ENCODE measurements around the gene HSFX2. TPM values are rescaled to one million over a fixed set of nuclear protein-coding genes. Genes with fewer than 3 reads are reported as not detected.
"Not testable (repeated sequence)": the region's sequence is repeated elsewhere in the genome, so short reads cannot be mapped to it uniquely, and the experiment has no call there.

Gene HSFX2
- total RNA-seq, 2 experiments from 2014 or later, result not detected

DNA sequence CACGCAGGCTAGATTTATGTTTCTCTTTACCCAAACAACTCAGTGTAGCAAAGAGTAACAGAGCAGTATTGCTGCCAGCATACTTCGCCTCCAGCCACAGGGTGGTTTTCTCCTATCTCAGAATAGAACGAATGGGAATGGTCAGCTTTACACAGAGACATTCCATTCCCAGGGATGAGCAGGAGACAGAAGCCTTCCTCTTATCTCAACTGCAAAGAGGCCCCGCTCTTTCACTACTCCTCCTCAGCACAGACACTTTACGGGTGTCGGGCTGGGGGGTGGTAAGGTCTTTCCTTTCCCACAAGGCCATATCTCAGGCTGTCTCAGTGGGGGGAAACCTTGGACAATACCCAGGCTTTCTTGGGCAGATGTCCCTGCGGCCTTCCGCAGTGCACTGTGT, 31.7 kb upstream of the HSFX2 start:
- ATAC-seq; POLR2A ChIA-PET; H3K36me3 Mint-ChIP-seq (ENCODE audit: low read depth); H3K27ac Mint-ChIP-seq; H3K27me3 Mint-ChIP-seq (ENCODE audit: low read depth); DNase-seq; CTCF ChIA-PET; H3K4me3 Mint-ChIP-seq; H3K9me3 Mint-ChIP-seq (ENCODE audit: insufficient read depth): not testable (repeated sequence)
- H3K4me1 Mint-ChIP-seq (ENCODE audit: low read depth), result peaks cover 24% of the 10 kb centered on the region

DNA sequence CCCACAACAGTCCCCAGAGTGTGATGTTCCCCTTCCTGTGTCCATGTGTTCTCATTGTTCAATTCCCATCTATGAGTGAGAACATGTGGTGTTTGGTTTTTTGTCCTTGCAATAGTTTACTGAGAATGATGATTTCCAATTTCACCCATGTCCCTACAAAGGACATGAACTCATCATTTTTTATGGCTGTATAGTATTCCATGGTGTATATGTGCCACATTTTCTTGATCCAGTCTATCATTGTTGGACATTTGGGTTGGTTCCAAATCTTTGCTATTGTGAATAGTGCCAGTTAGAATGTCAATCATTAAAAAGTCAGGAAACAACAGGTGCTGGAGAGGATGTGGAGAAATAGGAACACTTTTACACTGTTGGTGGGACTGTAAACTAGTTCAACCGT, 24.5 kb upstream of the HSFX2 start:
- H3K27me3 Mint-ChIP-seq (ENCODE audit: low read depth); DNase-seq; ATAC-seq; POLR2A ChIA-PET; CTCF ChIA-PET; H3K27ac Mint-ChIP-seq; H3K9me3 Mint-ChIP-seq (ENCODE audit: insufficient read depth); H3K36me3 Mint-ChIP-seq (ENCODE audit: low read depth); H3K4me1 Mint-ChIP-seq (ENCODE audit: low read depth); H3K4me3 Mint-ChIP-seq: not testable (repeated sequence)

DNA sequence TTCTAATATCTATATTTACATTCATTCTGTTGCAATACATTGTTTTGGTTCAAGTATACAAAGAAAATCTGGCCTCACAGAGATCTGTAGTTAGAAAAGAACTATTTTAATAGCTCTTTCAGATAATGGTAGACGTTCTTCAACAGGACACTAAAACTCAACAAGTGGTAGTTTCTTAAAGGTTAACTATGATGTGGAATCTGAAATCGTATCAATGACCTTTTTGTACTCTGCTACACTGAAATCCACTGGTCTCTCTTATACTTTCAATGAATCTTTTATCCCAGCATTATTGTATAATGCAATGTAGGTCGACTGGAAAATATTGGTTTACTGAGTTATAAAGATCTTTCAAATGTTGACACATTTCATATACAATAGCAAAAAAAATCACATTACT, 23.8 kb upstream of the HSFX2 start:
- Mint-ChIP-seq H3K27ac (no peak overlapping the region), H3K36me3 (ENCODE audit: low read depth) (no peaks in the 10 kb centered on the region), H3K4me3 (no peak overlapping the region), H3K27me3 (ENCODE audit: low read depth) (no peaks in the 10 kb centered on the region), H3K4me1 (ENCODE audit: low read depth) (no peaks in the 10 kb centered on the region), H3K9me3 (ENCODE audit: insufficient read depth) (no peaks in the 10 kb centered on the region)
- ChIA-PET CTCF (no interaction called here), POLR2A (no interaction called here)
- DNase-seq (no peak), ATAC-seq (no peak)

DNA sequence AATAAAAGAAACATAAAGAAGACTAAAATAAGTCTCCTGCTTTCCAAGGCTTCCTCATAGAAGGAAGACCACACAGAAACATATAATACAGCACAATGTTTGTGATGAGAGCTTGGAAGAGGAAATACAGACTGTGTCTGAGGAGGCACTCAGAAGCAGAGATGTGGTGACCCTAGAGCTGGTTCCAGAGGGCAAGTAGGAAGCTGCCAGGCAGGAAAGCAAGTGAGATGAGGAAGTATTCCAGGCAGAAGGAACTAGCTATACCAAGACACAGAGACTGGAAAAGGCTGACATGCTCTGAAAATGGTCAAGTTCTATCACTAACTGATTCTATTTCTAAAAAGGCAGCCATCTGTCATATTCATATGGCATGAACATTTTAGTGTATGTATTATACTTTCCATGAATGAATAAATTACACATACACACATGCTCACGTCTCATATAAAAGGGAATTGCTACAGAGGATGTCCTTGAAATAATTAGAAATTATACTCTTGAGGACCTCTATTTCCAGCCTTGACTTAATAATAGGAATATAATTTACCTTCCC, 16.6 kb upstream of the HSFX2 start:
- ChIA-PET CTCF (no interaction called here), POLR2A (no interaction called here)
- Mint-ChIP-seq H3K9me3 (ENCODE audit: insufficient read depth) (no peaks in the 10 kb centered on the region), H3K4me3 (no peak overlapping the region), H3K27ac (no peak overlapping the region), H3K36me3 (ENCODE audit: low read depth) (peaks cover 2% of the 10 kb centered on the region), H3K27me3 (ENCODE audit: low read depth) (no peaks in the 10 kb centered on the region), H3K4me1 (ENCODE audit: low read depth) (no peaks in the 10 kb centered on the region)
- ATAC-seq (no peak), DNase-seq (no peak)

DNA sequence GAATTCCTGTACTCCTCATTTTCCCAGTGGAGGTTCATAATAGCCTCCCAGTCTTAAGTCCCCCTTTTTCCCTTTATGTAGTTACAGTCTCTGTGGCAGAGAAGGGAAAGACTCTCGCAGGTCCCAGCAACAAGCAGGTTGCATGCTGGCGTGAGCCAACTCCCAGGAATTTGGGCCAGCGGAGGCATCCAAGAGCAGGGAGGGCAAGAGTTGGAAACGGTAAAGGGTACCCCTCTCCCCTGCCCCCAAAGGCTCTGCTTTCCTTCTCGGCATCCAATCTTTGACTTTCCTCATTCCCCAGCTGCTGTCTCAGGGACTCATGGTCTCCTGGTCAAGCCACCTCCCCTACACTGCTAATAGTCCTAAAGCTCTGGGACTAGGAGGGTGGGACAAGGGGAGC, 15.4 kb upstream of the HSFX2 start:
- Mint-ChIP-seq H3K27me3 (ENCODE audit: low read depth) (no peaks in the 10 kb centered on the region), H3K4me3 (no peak overlapping the region), H3K27ac (no peak overlapping the region), H3K9me3 (ENCODE audit: insufficient read depth) (no peaks in the 10 kb centered on the region), H3K4me1 (ENCODE audit: low read depth) (peaks cover 3% of the 10 kb centered on the region), H3K36me3 (ENCODE audit: low read depth) (peaks cover 6% of the 10 kb centered on the region)
- ChIA-PET CTCF (no interaction called here), POLR2A (no interaction called here)
- no peak for ATAC-seq
- DNase-seq, result no peak

DNA sequence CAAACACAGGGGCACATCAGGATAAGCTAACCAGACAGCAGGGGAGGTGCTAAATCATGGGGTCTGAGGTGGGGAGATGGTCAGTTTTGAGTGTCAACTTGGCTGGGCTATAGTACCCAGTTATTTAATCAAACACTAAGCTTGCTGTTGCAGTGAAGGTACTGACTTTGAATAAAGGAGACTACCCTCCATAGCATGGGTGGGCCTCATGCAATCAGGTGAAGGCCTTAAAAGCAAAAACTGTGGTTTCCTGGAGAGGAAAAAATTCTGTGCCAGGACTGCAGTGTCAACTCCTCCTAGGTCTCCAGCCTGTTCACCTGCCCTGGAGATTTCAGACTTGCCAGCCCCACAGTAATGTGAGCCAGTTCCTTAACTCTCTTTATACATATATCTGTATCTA, 12.6 kb upstream of the HSFX2 start:
- no peak overlapping the region for H3K27ac Mint-ChIP-seq
- ChIA-PET POLR2A (no interaction called here), CTCF (no interaction called here)
- H3K36me3 Mint-ChIP-seq (ENCODE audit: low read depth), result peaks cover 7% of the 10 kb centered on the region
- ATAC-seq (no peak), DNase-seq (no peak)
- no peak overlapping the region for H3K4me3 Mint-ChIP-seq
- H3K4me1 Mint-ChIP-seq (ENCODE audit: low read depth), result peaks cover 4% of the 10 kb centered on the region
- H3K27me3 Mint-ChIP-seq (ENCODE audit: low read depth), result no peaks in the 10 kb centered on the region
- H3K9me3 Mint-ChIP-seq (ENCODE audit: insufficient read depth), result no peaks in the 10 kb centered on the region

DNA sequence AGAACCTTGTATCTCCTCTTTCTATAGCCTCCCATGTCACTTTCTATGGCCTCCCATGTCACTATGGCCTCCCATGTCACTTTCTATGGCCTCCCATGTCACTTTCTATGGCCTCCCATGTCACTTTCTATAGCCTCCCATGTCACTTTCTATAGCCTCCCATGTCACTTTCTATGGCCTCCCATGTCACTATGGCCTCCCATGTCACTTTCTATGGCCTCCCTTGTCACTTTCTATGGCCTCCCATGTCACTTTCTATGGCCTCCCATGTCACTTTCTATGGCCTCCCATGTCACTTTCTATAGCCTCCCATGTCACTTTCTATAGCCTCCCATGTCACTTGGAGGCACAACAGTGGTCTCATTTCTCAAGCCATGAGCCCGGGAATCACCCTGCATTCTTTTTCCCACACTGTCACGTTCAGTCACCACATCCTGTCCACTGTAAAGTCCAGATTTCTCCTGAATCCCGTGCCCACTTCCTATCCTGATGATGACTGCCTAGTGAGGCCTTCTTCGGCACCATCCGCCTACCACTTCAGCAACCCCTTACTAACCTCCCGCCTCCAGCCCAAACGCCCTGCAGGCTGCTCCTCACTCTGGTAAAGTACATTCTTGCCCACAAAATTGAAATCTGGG, 10.3 kb upstream of the HSFX2 start:
- CTCF ChIA-PET; H3K9me3 Mint-ChIP-seq (ENCODE audit: insufficient read depth); ATAC-seq; DNase-seq; H3K27ac Mint-ChIP-seq; H3K27me3 Mint-ChIP-seq (ENCODE audit: low read depth); H3K4me3 Mint-ChIP-seq; POLR2A ChIA-PET; H3K4me1 Mint-ChIP-seq (ENCODE audit: low read depth): not testable (repeated sequence)
- peaks cover 10% of the 10 kb centered on the region for H3K36me3 Mint-ChIP-seq (ENCODE audit: low read depth)

DNA sequence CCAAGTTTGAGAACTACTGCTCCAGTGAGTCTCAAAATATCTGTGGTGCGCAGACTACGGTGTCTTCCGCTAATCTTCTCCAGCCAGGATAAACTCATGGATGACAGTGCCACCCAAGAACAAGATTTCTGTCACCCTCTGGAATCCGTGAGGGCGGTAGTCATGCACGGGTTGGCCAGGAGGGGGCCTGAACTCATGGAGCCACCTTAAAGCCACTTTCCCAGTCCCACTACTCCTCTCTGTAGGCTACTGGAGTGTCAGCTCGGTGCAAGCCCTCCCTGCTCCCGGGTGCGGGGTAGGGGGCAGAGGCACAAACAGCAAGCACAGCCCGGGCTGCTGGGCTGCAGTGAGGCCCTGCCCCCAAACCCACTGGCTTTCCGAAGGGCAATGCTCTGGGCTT, 3.5 kb upstream of the HSFX2 start:
- ATAC-seq; CTCF ChIA-PET; H3K9me3 Mint-ChIP-seq (ENCODE audit: insufficient read depth); H3K27me3 Mint-ChIP-seq (ENCODE audit: low read depth); DNase-seq; H3K27ac Mint-ChIP-seq; H3K4me1 Mint-ChIP-seq (ENCODE audit: low read depth); POLR2A ChIA-PET; H3K4me3 Mint-ChIP-seq; H3K36me3 Mint-ChIP-seq (ENCODE audit: low read depth): not testable (repeated sequence)

DNA sequence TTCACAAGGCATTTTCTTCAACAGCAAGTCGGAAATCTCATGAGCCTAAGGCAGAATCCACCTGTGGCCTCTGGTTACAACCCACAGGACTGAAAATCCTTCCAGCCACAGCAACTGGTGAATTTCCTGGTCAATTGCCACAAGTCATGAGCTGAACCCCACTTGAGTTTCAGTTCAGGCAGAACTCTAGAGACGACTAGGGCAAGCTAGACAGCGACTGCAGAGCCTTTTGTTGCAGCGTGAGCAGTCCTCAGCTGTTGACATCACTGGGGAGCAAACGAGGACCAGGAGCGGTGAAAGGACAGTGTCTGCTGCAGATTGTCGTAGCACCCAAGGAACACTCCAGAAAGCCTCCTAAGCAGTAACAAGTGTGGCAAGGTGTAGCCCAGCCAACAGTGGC, 829 bp upstream of the HSFX2 start:
- ATAC-seq; H3K36me3 Mint-ChIP-seq (ENCODE audit: low read depth); H3K4me1 Mint-ChIP-seq (ENCODE audit: low read depth); POLR2A ChIA-PET; DNase-seq; H3K9me3 Mint-ChIP-seq (ENCODE audit: insufficient read depth); H3K27me3 Mint-ChIP-seq (ENCODE audit: low read depth); H3K4me3 Mint-ChIP-seq; H3K27ac Mint-ChIP-seq; CTCF ChIA-PET: not testable (repeated sequence)

DNA sequence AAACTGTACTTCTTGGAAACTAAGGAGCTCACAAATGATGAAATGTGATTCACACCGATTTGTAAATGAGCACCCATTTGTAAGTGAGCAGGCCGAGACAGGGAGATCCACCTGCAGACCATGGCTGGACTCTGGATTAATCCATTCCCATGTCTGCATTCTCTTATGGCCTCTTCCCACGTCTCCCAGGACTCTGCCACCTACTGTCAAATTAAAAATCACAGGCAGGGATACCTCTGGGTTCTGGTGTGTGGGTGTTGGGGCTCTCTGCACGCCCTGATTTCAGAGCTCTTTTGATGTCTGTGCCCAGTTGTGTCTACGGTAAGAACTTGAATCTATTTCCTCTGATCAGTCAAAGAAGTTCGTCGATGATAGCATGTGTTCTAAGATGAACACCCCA, 4.1 kb downstream of the HSFX2 start:
- H3K4me1 Mint-ChIP-seq (ENCODE audit: low read depth); DNase-seq; H3K4me3 Mint-ChIP-seq; ATAC-seq; H3K9me3 Mint-ChIP-seq (ENCODE audit: insufficient read depth); H3K27me3 Mint-ChIP-seq (ENCODE audit: low read depth); H3K27ac Mint-ChIP-seq; CTCF ChIA-PET; POLR2A ChIA-PET; H3K36me3 Mint-ChIP-seq (ENCODE audit: low read depth): not testable (repeated sequence)

DNA sequence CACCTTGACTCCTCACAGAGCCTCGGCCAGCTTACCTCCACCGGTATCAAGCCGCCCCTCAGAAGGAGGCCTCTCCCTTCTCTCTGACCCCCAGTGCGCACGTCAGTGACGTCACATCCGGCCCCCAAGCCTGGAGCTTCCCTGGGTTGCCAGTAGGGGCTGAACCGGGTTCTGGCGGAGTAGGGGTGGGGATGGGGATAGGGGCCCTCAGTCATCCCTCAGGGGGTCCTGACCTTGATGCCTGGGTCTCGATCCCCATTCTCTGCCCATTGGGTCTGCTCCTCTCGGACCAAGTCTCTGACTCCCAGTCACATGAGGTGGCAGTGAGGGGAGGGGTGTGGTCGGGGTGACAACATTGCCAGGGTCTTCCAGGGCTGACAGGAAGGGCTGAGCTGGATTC, 7.8 kb downstream of the HSFX2 start, which contains the start of gene MAGEA9B:
Gene MAGEA9B (minus strand): TSS at position 101 of the 400 bp plus-strand sequence. CDS start 4,280 bp downstream, outside the sequence.
- H3K4me3 Mint-ChIP-seq; H3K27ac Mint-ChIP-seq; ATAC-seq; H3K4me1 Mint-ChIP-seq (ENCODE audit: low read depth); H3K27me3 Mint-ChIP-seq (ENCODE audit: low read depth); POLR2A ChIA-PET; H3K9me3 Mint-ChIP-seq (ENCODE audit: insufficient read depth); H3K36me3 Mint-ChIP-seq (ENCODE audit: low read depth); CTCF ChIA-PET; DNase-seq: not testable (repeated sequence)

DNA sequence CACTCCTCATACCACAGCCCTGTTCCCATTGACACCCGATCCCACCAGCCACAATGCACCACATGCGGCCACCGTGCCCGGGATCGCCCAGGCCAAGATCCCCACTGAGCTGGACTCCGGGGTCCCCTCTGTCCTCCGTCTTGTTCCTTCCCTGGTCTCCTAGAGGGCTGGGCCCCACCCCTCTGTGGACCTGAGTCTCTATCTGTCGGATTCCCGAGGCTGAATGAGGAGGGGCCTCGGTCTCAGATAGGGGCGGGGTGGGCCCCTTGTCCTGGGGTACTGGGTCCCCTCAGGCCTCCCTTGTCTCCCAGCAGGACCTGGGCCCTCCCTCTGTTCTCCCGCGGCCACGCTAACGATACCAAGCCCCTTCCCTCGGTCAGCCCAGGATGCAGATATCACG, 9.5 kb downstream of the HSFX2 start:
- H3K36me3 Mint-ChIP-seq (ENCODE audit: low read depth); H3K27ac Mint-ChIP-seq; ATAC-seq; H3K4me3 Mint-ChIP-seq; H3K4me1 Mint-ChIP-seq (ENCODE audit: low read depth); H3K9me3 Mint-ChIP-seq (ENCODE audit: insufficient read depth); POLR2A ChIA-PET; CTCF ChIA-PET; H3K27me3 Mint-ChIP-seq (ENCODE audit: low read depth); DNase-seq: not testable (repeated sequence)

DNA sequence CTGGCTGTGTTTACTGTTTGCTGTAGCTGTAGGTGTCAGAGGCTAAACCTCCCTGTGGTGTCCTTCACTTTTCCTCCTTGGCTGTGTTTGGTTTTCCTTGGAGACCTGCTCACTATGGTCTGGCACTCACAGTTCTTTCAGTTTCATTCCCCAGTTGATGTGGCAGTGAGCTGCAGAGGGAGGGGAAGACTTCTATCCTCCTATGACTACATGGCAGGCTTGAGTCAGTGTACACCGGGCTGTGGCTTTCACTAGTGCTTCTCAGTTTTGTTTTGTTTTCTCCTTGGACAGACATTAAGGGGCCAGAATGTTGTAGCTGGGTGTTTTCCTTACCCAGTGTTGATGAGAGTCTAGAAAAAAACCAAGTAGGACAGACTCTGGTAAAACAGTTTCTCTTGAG, 21.7 kb downstream of the HSFX2 start:
- H3K4me3 Mint-ChIP-seq; H3K9me3 Mint-ChIP-seq (ENCODE audit: insufficient read depth); CTCF ChIA-PET; H3K36me3 Mint-ChIP-seq (ENCODE audit: low read depth); H3K27me3 Mint-ChIP-seq (ENCODE audit: low read depth); POLR2A ChIA-PET; DNase-seq; H3K27ac Mint-ChIP-seq: not testable (repeated sequence)
- peaks cover 20% of the 10 kb centered on the region for H3K4me1 Mint-ChIP-seq (ENCODE audit: low read depth)
- peak; percentile 92 for ATAC-seq

Measured in activated CD8-positive, alpha-beta T cell treated with anti-CD3 and anti-CD28 coated beads, Interleukin-2, amount 10 ng/mL, durations not matched to agents 7 days and 5 days (primary cell).